Endothelial cell of umbilical vein (primary cell): ENCODE data around the gene MYO1F. TPM values are rescaled to one million over a fixed set of nuclear protein-coding genes. Genes with fewer than 3 reads are reported as not detected.
A peak's percentile ranks its signal among the peaks of the same experiment; 100 is the strongest.

ENCODE experiments used
- BruUV-seq: library from RNA; stranded (reverse); fragments of 400-500 nt; replicated peaks from 2 replicates; lab custom pipeline; 2021; lab: Mats Ljungman, UMichigan
- CTCF ChIA-PET: fragments of 300-600, 350-600 bp; sonication (Branson Sonifier 250); formaldehyde crosslinking; loops from one replicate; lab custom pipeline; 2021; ENCODE audit warnings: antibody characterized with exemption, inconsistent platforms; lab: Charles Lee
- POLR2A ChIA-PET: fragments of 300-600, 350-600 bp; sonication (Branson Sonifier 250); formaldehyde crosslinking; loops from one replicate; lab custom pipeline; 2021; ENCODE audit warnings: antibody characterized with exemption, inconsistent platforms; lab: Charles Lee
- DNase-seq: peaks from one replicate; pipeline ENCODE4 v3.0.0-alpha.2; 2011; ENCODE audit warnings: low read depth, low spot score
- FAIRE-seq: peaks from 2 replicates; lab custom pipeline; 2011; peaks lifted over from hg19 to GRCh38; lab: Jason Lieb, UNC
- H2AFZ ChIP-seq: 2 replicates; pipeline ENCODE4 v1.6.0; 2012; ENCODE audit warnings: low read depth, low read length, control low read depth, inconsistent platforms
- H3K27ac ChIP-seq: 2 replicates; pipeline ENCODE4 v1.5.1; 2011; ENCODE audit warnings: low read depth, mild to moderate bottlenecking, control low read depth, low read length, moderate library complexity; ENCODE audit not compliant: insufficient read depth
- H3K27me3 ChIP-seq, 2 experiments: 2 replicates each; pipeline versions ENCODE4 v1.6.0 to v1.6.1; 2011; ENCODE audit warnings: low read length in 2 of 2, mixed read lengths in 1 of 2; ENCODE audit not compliant: control insufficient read depth in 2 of 2, insufficient read depth in 2 of 2
- H3K36me3 ChIP-seq, 2 experiments: 2 replicates in 1 of 2; 3 replicates in 1 of 2; pipeline ENCODE4 v1.5.1; 2011; ENCODE audit warnings: low read length in 2 of 2, mild to moderate bottlenecking in 1 of 2, moderate library complexity in 1 of 2; ENCODE audit not compliant: control insufficient read depth in 2 of 2, insufficient read depth in 2 of 2; ENCODE audit errors: extremely low read depth in 1 of 2
- H3K4me1 ChIP-seq: 3 replicates; pipeline ENCODE4 v1.5.1; 2011; ENCODE audit warnings: mild to moderate bottlenecking, low read length; ENCODE audit not compliant: control insufficient read depth, insufficient read depth; ENCODE audit errors: extremely low read depth
- H3K4me2 ChIP-seq: 2 replicates; pipeline ENCODE4 v1.6.1; 2011; ENCODE audit warnings: low read length, control low read depth, mixed read lengths; ENCODE audit not compliant: insufficient read depth
- H3K4me3 ChIP-seq, 3 experiments: fragments of 200-600 bp in 1 of 3; sonication (generic), shearing (Covaris generic) in 1 of 3; replicated peaks in 1 of 3; 2 replicates each; pipeline ENCODE4 v1.5.1; 2011 to 2016; ENCODE audit warnings: control low read depth in 3 of 3, low read length in 3 of 3, mild to moderate bottlenecking in 2 of 3, inconsistent platforms in 1 of 3, low read depth in 1 of 3, moderate library complexity in 1 of 3; ENCODE audit not compliant: insufficient read depth in 1 of 3
- H3K79me2 ChIP-seq: 2 replicates; pipeline ENCODE4 v1.6.0; 2012; ENCODE audit warnings: low read length, inconsistent platforms; ENCODE audit not compliant: control insufficient read depth, insufficient read depth
- H3K9ac ChIP-seq: replicated peaks from 2 replicates; pipeline ENCODE3; 2011; ENCODE audit warnings: low read length, control low read depth; ENCODE audit not compliant: insufficient read depth; ENCODE audit errors: extremely low read depth
- H3K9me1 ChIP-seq: replicated peaks from 3 replicates; pipeline ENCODE4 v1.6.0; 2011; ENCODE audit warnings: mild to moderate bottlenecking, low read length; ENCODE audit not compliant: control insufficient read depth, insufficient read depth; ENCODE audit errors: extremely low read depth
- H3K9me3 ChIP-seq: replicated peaks from 2 replicates; pipeline ENCODE4 v1.5.1; 2012; ENCODE audit warnings: low read length, inconsistent platforms; ENCODE audit not compliant: control insufficient read depth, insufficient read depth
- H4K20me1 ChIP-seq: replicated peaks from 2 replicates; pipeline ENCODE3; 2011; ENCODE audit warnings: mild to moderate bottlenecking, low read length; ENCODE audit not compliant: control insufficient read depth, insufficient read depth; ENCODE audit errors: extremely low read depth
- CTCF ChIP-seq, 2 donors: IDR thresholded peaks; 1 replicate in 1 of 2; 2 replicates in 1 of 2; pipeline ENCODE4 v1.5.1; 2011; ENCODE audit warnings: low read length in 2 of 2, mild to moderate bottlenecking in 2 of 2, moderate library complexity in 2 of 2, control low read depth in 1 of 2, inconsistent platforms in 1 of 2, low read depth in 1 of 2; ENCODE audit not compliant: insufficient read depth in 1 of 2; ENCODE audit errors: extremely low read depth in 1 of 2
- EZH2 ChIP-seq: IDR thresholded peaks from 2 replicates; pipeline ENCODE4 v1.6.1; 2012; ENCODE audit warnings: borderline replicate concordance, low read depth, mild to moderate bottlenecking, moderate library complexity, low read length, inconsistent platforms; ENCODE audit not compliant: severe bottlenecking
- FOS ChIP-seq: IDR thresholded peaks from 2 replicates; pipeline ENCODE4 v1.6.1; 2011; ENCODE audit warnings: mild to moderate bottlenecking, low read length, moderate library complexity, borderline replicate concordance; ENCODE audit not compliant: insufficient read depth
- GATA2 ChIP-seq: IDR thresholded peaks from 2 replicates; pipeline ENCODE4 v1.7.0; 2011; ENCODE audit warnings: low read depth, mild to moderate bottlenecking, moderate library complexity, mixed read lengths, low read length; ENCODE audit not compliant: insufficient read length, insufficient read depth
- JUN ChIP-seq: IDR thresholded peaks from 2 replicates; pipeline ENCODE4 v1.6.1; 2011; ENCODE audit warnings: borderline replicate concordance, low read depth; ENCODE audit not compliant: insufficient read length, insufficient read depth
- MYC ChIP-seq: IDR thresholded peaks from one replicate; pipeline ENCODE4 v1.6.1; 2011; ENCODE audit warnings: mild to moderate bottlenecking, low read depth, low read length
- POLR2A ChIP-seq: IDR thresholded peaks from 2 replicates; pipeline ENCODE4 v1.6.1; 2012; ENCODE audit warnings: low read depth, mild to moderate bottlenecking, control low read depth, low read length
- POLR2AphosphoS5 ChIP-seq: IDR thresholded peaks from 2 replicates; pipeline ENCODE4 v1.6.1; 2012; ENCODE audit warnings: low read depth, mild to moderate bottlenecking, control low read depth, low read length, moderate library complexity; ENCODE audit not compliant: insufficient read depth
- dilution Hi-C: fragments of 300-500 bp; cut with MboI; formaldehyde crosslinking; loops from one replicate; pipeline ENCODE4 v1.15.0; 2019; ENCODE audit warnings: low sequenced_read_pairs; ENCODE audit not compliant: extremely low pct_ligation_motif_present
- intact Hi-C: fragments of 100-400 bp; cut with micrococcal nuclease; formaldehyde crosslinking; loops from one replicate; pipeline ENCODE4 v1.10.0; 2022
- polyA plus RNA-seq, 4 experiments: library from polyadenylated mRNA; depleted of rRNA in 3 of 4; stranded (reverse) in 3 of 4; unstranded in 1 of 4; fragments of >200 nt; gene quantifications; 2 replicates each; pipeline versions ENCODE4 v1.2.1 to v1.2.3, GENCODE V29; 2011 to 2012; ENCODE audit warnings: missing spikeins in 1 of 4
- total RNA-seq: library from RNA; stranded (reverse); gene quantifications from 2 replicates; pipeline ENCODE4 v1.2.3, GENCODE V29; 2021
- TF ChIP-seq, protein P1 (sequence below): IDR thresholded peaks from 2 replicates; pipeline ENCODE4 v1.6.1; 2011; ENCODE audit not compliant: insufficient read depth, insufficient read length

Gene MYO1F
- total and polyA plus RNA-seq, 2 donors (not counting 3 experiments of a cell fraction or from before 2014, with no cell fraction given) = 0.22 to 0.39 TPM

GRCh38 chr19:8552810-8553209, 24.4 kb downstream of the MYO1F start:
- no peak for FAIRE-seq
- H3K27me3 ChIP-seq = no peaks in the 10 kb centered on the region
- H4K20me1 ChIP-seq = no peaks in the 10 kb centered on the region
- H3K9me3 ChIP-seq = no peaks in the 10 kb centered on the region
- ChIA-PET CTCF (no interaction called here), POLR2A (no interaction called here)
- no peak overlapping the region for H3K9ac ChIP-seq
- dilution Hi-C loops (no loop called here), intact Hi-C loops (no loop called here)
- no peak overlapping the region for H3K4me2 ChIP-seq
- BruUV-seq = no TSS peak
- no peaks in the 10 kb centered on the region for H3K4me1 ChIP-seq
- no peak overlapping the region for H3K27ac ChIP-seq
- TF ChIP-seq, protein P1, sequence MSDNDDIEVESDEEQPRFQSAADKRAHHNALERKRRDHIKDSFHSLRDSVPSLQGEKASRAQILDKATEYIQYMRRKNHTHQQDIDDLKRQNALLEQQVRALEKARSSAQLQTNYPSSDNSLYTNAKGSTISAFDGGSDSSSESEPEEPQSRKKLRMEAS = no peak
- no peak for TF ChIP-seq EZH2
- TF ChIP-seq FOS = no peak
- no peak for TF ChIP-seq MYC
- no peak for TF ChIP-seq POLR2A
- TF ChIP-seq POLR2AphosphoS5 = no peak
- TF ChIP-seq GATA2 = no peak
- H3K9me1 ChIP-seq = no peaks in the 10 kb centered on the region
- no peaks in the 10 kb centered on the region for H3K36me3 ChIP-seq
- H2AFZ ChIP-seq = peak overlapping the region; percentile 24
- no peaks in the 10 kb centered on the region for H3K79me2 ChIP-seq
- no peak overlapping the region for H3K4me3 ChIP-seq
- DNase-seq = no peak

DNA sequence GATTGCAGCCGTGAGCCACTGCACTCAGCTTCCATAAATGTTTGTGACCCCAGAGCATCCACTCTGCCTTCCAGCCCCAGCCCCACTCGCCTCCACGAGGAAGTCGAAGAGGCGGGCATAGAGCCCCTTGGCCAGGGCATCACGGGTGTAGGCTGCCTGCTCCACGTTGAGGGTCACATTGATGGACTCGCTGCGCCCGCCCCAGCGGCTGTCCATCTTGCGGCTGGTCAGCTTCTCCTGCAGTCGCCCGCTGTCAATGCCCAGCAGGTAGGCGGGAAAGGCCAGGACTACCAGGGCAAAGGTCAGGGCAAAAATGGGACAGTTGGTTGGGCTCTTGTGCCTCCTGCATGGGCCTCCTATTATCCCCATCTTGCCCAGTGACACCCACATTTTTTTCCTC, 27.2 kb downstream of the MYO1F start:
- H3K4me2 ChIP-seq = no peak overlapping the region
- no TSS peak for BruUV-seq
- no peak overlapping the region for H3K27ac ChIP-seq
- no peaks in the 10 kb centered on the region for H3K27me3 ChIP-seq
- TF ChIP-seq, protein P1 = no peak
- TF ChIP-seq CTCF (IDR thresholded peaks at IDR 0.05; ENCODE audit: extremely low read depth in 1 of 2, insufficient read depth in 1 of 2, low read depth in 1 of 2, low read length in 2 of 2) (no peak), EZH2 (no peak), POLR2AphosphoS5 (no peak), FOS (no peak), GATA2 (no peak), POLR2A (no peak), MYC (no peak), JUN (no peak)
- dilution Hi-C loops = no loop called here
- ChIA-PET CTCF (no interaction called here), POLR2A (no interaction called here)
- H3K79me2 ChIP-seq = no peaks in the 10 kb centered on the region
- no peak for DNase-seq
- no peak for FAIRE-seq
- H2AFZ ChIP-seq = no peak overlapping the region
- no peak overlapping the region for H3K4me3 ChIP-seq
- H3K4me1 ChIP-seq = no peaks in the 10 kb centered on the region
- intact Hi-C loops = no loop called here
- H3K36me3 ChIP-seq = no peaks in the 10 kb centered on the region
- H3K9ac ChIP-seq = no peak overlapping the region
- H3K9me3 ChIP-seq = no peaks in the 10 kb centered on the region
- H3K9me1 ChIP-seq = no peaks in the 10 kb centered on the region
- no peaks in the 10 kb centered on the region for H4K20me1 ChIP-seq
